Measurements from ENCODE around the gene ZNF12.

ZNF12 gene

DNA sequence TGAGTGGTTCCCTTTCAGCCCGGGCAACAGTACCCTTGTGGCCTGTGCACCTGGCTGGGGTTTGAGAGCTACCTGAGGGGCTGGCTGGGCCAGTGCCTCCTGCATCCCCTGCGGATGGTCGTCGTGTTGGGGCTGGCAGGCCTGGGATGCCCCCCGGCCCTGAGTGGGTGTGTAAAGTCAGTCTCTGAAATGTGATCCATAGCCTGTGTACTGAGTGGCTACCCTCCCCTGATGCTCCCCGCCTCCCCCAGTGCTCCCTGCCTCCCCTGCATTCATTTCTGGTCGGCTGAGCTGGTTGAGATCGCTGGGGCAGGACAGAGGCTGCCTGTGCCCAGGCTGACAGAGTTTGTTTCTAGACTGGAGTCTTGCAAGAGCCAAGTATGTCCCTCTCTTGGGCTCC is 60.3 kb downstream of the ZNF12 start:
- no peak for DNase-seq

DNA sequence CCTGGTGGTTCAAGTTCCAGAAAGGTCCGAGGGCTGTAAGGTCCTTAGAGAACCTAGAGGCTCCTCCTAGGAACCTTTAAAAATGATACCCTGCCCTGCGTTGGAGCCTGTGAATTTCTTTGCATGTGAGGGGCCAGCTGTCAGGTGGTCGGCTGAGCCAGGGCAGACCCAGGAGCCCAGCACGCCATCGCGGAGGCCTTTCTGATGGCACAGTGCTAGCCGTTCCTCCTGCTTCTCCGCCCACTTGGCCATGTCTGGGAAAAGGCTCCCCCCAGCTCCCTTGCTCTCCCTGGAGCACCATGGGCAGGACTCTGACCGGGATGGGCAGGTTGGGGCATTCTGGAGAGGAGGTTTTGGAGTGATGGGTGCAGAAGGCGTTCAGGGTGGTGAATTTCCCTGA is 62.0 kb downstream of the ZNF12 start:
- no peak for DNase-seq

DNA sequence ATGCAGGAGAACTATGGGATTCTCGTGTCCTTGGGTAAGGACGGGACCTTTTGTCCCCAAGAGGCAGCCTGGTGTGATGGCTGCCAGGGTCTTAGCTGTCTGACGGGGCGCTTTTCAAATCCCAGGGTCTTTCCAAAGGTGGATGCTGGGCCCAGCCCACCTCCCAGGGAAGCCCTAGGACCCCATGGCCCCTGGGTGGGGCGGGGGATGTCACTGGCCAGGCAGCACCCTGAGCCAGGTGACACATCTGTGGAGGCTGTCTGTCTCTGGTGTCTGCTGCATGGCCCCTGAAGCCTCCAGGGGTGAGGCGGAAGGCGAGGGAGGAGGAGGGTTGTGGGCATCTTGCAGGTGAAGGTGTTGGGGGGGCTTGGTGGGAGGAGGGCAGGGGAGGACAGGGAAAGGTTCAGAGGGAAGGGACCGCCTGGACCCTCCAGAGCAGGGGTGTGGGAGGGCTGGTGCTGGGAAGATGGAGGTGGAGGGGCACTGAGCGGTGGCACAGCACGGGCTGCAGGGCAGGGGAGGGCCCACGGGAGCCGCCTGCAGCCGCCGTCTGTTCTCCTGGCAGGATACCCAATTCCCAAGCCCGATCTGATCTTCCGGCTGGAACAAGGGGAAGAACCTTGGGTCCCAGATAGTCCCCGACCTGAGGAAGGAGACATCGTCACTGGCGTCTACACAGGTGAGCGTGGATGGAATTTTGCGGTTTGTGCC is 62.7 kb downstream of the ZNF12 start:
- DNase-seq, result no peak

DNA sequence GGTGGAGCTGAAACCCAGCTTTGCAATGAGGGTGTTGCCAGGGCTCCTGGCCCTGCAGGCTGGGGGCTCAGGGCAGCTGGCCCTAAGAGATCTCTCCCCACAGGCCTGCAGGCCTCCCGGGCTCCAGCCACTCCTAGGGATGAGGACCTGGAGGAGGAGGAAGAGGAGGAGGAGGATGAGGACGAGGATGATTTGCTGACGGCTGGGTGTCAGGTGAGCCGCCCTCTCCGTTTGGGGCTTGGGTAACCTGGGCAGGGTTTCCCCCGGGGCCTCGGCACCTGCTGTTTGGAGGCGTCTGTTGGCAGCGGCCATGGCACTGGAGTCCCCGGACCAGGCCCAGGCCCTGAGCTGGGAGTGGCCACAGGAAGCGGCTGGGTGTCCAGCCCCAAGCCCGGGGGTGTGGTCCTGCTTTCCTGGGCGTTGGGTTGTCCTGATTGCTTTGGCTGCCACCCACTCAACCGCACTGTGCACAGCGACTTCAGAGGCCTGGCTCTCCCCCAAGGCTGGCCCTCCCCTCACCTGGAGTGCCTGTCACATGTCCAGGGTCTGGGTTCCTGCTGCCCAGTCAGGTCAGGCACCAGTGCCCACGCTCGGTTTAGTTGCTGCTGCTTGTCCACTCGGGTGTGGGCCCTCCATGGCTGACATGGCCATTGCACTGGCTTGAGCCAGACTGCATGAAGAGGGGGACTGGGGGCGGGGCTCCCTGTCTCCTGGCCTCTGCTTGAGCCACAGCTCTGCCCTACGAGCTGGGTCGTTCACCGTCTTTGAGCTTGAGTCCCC is 63.7 kb downstream of the ZNF12 start:
- DNase-seq, result no peak

DNA sequence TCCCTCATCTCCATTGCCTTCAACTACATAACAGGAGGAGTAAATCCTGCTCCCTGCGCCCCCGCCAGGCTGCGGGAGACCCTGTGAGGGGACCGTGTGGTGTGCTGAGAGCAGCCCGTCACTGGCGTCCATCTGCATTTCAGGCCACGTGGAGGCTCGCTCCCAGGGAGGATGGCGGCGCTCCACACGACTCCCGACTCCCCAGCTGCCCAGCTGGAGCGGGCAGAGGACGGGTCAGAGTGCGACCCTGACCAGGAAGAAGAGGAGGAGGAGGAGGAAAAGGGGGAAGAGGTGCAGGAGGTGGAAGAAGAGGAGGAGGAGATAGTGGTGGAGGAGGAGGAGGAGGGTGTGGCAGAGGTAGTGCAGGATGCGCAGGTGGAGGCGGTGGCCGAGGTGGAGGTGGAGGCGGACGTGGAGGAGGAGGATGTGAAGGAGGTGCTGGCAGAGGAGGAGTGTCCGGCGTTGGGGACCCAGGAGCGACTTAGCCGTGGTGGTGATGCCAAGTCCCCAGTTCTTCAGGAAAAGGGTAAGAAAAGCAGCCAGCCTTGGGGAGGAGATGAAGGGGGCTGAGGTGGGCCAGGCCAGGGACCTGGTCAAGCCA is 64.4 kb downstream of the ZNF12 start:
- no peak for DNase-seq

DNA sequence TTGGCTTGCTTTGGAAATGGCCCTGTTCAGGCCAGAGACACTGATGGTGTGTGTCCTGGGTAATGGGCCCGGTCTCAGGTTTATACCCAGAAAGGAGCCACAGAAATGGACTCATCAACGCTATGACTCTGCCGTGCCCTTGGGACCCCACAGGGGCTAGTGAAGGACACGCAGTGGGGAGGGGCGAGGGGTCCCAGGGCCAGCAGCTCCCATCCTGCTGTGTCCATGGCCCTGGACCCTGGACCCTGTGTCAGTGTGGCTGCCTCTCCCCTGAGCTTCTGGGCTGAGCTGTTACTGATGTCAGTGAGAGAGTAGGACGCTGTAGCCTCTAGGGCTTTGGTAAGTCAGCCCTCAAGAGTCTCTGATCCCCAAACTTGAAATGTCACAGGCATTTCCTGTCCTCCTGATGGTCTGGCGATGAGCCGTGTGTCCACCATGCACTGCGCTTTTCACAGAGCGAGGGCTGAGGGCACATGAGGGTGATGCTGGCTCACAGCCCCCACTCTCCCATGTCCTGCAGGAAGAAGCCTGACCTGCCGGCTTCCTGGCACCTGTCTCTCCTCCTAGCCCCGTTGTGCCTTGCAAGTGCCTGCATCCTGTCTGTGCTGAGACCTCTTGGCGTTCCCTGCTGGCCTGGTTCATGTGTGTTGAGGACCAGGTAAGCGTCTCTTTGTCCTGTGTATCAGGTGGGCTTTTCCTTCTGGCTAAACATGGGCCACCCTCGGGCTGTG is 65.3 kb downstream of the ZNF12 start:
- no peak for DNase-seq

DNA sequence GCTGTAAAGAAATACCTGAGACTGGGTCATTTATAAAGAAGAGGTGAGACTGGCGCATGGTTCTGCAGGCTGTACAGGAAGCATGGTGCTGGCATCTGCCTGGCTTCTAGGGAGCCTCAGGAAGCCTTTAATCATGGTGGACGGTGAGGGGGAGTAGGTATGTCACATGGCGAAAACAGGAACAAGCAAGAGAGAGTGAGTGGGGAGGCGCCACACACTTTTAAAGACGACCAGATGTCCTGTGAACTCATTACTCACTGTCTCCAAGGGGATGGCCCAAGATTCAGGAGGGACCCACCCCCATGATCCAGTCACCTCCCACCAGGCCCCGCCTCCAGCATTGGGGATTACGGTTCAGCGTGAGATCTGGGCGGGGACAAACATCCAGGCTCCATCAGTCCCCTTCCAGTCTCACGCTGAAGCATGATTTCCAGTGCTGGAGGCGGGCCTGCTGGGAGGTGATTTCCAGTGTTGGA is 66.5 kb downstream of the ZNF12 start:
- peak; percentile 34 for DNase-seq

DNA sequence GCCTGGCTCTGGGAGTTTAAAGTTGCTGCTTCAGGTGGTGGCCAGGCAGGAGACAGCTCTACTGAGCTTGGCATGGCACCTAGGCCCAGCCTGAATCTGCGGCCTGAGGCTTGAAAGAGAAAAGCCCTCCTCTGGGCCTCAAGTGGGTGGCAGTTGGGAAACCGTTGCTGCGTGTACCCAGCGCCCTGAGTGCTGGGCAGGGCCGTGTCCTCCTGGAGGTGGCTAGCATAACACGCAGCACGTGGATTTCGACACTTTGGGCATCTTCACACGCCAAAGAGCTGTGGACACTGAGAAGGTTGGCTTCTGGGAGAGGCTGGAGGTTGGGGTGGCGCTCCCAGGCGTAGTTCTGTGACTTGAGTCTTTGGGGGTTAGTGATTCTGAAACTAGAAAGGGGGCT is 67.1 kb downstream of the ZNF12 start:
- DNase-seq, result no peak

DNA sequence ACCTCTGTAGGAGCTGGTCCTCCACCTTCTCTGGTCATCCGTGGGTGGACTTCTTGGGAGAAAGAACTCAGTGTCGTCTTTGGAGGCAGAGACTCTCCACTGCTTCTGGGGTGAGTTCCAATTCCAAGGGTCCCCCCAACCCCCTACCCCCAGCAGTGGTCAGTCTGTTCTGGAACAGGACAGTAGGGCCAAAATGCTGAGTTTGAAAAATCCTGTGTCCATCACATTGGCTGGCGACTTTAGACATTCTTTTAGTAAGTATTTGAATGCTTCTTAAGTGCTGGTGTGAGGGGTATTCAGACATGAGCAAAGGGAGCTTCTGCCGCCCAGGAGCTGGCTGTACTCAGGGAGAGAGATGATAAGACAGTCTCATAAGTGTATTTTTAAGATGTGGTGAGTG is 67.7 kb downstream of the ZNF12 start:
- no peak for DNase-seq
